PFSK-1 (cell line): ENCODE results near the gene CARTPT.

Experiments used
- POLR2AphosphoS5 ChIP-seq: IDR thresholded peaks from 2 replicates; pipeline ENCODE4 v1.6.1; 2012; ENCODE audit warnings: low read depth, mild to moderate bottlenecking, control low read depth, low read length, moderate library complexity
- TAF1 ChIP-seq: IDR thresholded peaks from 2 replicates; pipeline ENCODE4 v1.6.1; 2012; ENCODE audit warnings: low read length, control low read depth, borderline replicate concordance; ENCODE audit not compliant: insufficient read depth
- TF ChIP-seq, protein P1 (sequence below), 2 experiments: IDR thresholded peaks; 2 replicates each; pipeline versions ENCODE4 v1.6.1 to v1.8.0; 2011 to 2012; ENCODE audit warnings: low read depth in 2 of 2, low read length in 2 of 2, control low read depth in 1 of 2, inconsistent platforms in 1 of 2, mild to moderate bottlenecking in 1 of 2, moderate library complexity in 1 of 2; ENCODE audit not compliant: insufficient read depth in 1 of 2

DNA sequence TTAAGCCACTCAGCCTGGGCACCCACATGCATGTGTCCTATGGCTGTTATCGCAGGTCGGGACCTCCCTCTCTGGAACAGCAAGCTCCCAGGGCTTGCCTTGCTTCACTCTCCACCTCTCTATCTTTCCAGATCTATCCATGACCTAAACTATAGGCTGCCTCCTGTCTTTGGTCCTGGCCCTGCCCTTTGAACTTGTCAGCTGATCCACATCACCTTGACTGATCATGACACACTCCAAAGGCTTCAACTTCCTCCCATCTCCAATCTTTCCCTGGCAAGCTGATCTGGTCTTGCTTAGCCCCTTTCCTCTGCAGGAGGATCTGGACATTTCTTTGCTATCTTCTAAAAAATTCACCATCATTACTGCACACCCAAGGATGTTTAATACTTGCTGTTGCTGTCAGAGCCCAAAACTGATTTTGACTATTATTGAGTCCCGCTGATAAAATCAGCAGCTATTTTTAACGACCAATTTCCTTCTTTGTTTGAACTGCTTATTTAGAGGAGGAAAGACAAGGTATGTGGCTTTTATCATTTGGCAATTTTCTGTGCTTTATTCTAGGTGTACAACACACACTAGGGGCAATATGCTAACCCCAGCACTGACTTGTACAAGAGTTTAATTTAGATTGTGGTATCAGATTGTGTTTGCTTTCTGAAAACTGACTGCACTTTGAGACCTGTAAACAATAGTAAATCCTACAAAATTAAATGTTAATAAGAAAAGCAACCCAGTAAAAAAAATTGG, 33.5 kb downstream of the CARTPT start:
- TF ChIP-seq TAF1: no peak
- TF ChIP-seq, protein P1, sequence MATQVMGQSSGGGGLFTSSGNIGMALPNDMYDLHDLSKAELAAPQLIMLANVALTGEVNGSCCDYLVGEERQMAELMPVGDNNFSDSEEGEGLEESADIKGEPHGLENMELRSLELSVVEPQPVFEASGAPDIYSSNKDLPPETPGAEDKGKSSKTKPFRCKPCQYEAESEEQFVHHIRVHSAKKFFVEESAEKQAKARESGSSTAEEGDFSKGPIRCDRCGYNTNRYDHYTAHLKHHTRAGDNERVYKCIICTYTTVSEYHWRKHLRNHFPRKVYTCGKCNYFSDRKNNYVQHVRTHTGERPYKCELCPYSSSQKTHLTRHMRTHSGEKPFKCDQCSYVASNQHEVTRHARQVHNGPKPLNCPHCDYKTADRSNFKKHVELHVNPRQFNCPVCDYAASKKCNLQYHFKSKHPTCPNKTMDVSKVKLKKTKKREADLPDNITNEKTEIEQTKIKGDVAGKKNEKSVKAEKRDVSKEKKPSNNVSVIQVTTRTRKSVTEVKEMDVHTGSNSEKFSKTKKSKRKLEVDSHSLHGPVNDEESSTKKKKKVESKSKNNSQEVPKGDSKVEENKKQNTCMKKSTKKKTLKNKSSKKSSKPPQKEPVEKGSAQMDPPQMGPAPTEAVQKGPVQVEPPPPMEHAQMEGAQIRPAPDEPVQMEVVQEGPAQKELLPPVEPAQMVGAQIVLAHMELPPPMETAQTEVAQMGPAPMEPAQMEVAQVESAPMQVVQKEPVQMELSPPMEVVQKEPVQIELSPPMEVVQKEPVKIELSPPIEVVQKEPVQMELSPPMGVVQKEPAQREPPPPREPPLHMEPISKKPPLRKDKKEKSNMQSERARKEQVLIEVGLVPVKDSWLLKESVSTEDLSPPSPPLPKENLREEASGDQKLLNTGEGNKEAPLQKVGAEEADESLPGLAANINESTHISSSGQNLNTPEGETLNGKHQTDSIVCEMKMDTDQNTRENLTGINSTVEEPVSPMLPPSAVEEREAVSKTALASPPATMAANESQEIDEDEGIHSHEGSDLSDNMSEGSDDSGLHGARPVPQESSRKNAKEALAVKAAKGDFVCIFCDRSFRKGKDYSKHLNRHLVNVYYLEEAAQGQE (IDR thresholded peaks at IDR 0.05; ENCODE audit: insufficient read depth in 1 of 2, low read depth in 2 of 2, low read length in 2 of 2): no peak
- TF ChIP-seq POLR2AphosphoS5: no peak
